GM12874 (cell line): ENCODE results near the gene CALML5.

Source experiments
- TF ChIP-seq, protein P1 (sequence below): IDR thresholded peaks from 2 replicates; pipeline ENCODE4 v1.5.1; 2011; ENCODE audit warnings: low read depth, mild to moderate bottlenecking, control low read depth, low read length, moderate library complexity; ENCODE audit not compliant: insufficient read depth

Gene CALML5

DNA sequence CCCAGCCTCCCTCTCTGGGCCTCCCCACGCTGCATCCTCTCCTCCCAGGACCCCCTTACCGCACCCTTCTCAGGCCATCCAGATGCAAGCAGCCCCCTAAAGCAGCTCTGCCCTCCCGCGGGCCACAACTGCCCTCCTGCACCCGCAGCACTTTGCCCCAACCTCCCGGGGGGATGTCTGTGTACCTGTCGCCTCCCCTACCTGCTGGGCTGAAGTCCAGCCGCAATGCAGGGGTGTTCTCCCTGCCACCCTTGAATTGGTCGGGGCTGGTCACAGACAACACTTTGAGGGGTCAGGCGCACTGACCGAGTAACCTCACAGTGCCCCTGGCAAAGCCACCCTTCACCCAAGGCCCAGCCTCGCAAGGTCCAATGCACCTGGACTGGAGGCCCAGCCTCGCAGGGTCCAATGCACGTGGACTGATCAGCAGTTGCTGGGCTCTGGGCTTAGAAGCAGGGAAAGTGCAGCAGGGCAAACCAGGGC is 8.3 kb upstream of the CALML5 start:
- TF ChIP-seq, protein P1, sequence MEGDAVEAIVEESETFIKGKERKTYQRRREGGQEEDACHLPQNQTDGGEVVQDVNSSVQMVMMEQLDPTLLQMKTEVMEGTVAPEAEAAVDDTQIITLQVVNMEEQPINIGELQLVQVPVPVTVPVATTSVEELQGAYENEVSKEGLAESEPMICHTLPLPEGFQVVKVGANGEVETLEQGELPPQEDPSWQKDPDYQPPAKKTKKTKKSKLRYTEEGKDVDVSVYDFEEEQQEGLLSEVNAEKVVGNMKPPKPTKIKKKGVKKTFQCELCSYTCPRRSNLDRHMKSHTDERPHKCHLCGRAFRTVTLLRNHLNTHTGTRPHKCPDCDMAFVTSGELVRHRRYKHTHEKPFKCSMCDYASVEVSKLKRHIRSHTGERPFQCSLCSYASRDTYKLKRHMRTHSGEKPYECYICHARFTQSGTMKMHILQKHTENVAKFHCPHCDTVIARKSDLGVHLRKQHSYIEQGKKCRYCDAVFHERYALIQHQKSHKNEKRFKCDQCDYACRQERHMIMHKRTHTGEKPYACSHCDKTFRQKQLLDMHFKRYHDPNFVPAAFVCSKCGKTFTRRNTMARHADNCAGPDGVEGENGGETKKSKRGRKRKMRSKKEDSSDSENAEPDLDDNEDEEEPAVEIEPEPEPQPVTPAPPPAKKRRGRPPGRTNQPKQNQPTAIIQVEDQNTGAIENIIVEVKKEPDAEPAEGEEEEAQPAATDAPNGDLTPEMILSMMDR = no peak

DNA sequence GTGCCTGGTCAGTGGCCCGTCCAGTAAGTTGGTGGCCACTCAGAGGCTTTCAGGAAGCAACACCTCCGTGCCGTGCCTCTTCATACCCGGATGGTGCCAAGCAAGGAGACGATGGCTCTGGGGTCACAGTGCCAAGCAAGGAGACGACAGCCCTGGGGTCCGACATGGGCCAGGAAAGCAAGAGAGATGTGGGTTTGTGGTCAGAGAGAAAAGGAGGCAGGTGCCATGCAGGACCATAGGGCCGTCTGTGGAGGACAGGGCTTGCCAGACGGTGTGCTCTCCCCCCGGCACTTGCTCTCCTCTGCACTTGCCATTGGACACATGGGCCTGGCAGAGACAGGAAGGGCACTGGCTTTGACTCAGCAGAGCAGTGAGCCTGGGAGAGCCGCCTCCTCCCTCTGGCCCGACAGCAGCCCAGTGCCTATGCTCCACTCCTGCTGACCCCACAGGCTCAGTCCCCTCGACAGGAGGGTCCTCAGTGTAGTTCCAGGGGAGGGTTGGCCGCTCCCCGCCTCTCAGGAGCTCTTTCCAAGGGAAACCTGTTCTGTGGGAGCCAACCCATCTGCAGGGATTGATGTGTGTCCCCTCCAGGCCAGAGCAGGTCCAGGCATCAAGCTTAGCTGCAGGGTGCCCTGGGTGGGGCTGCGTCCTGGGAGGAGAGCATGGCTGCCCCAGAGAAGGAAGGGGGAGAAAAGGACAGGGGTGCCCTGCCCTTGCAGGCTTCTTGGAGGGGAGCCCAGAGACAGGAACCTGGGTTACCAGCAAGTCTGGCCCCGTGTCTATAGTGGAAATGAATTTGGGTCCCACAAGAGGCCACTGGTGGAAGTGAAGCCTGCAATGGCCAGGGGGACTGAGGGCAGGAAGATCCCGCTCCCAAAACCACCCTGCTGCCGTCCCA is 7.6 kb upstream of the CALML5 start:
- TF ChIP-seq, protein P1 = no peak

DNA sequence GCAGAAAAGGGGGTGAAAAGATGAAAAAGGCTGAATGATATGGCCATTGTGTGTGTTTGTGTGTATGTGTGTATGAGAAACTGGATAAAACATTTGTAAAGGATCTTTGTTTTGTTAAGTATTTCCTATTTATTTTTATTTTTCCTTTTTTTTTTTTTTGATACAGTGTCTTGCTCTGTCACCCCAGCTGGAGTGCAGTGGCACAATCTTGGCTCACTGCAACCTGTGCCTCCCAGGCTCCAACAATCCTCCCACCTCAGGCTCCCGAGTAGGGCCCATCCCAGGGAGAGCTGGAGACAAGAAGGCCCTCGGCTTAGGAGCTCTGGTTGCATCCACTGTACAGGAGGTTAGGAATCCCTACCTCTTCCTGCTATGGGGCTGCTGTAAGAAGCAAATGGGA is 6.9 kb upstream of the CALML5 start:
- TF ChIP-seq, protein P1 = no peak

DNA sequence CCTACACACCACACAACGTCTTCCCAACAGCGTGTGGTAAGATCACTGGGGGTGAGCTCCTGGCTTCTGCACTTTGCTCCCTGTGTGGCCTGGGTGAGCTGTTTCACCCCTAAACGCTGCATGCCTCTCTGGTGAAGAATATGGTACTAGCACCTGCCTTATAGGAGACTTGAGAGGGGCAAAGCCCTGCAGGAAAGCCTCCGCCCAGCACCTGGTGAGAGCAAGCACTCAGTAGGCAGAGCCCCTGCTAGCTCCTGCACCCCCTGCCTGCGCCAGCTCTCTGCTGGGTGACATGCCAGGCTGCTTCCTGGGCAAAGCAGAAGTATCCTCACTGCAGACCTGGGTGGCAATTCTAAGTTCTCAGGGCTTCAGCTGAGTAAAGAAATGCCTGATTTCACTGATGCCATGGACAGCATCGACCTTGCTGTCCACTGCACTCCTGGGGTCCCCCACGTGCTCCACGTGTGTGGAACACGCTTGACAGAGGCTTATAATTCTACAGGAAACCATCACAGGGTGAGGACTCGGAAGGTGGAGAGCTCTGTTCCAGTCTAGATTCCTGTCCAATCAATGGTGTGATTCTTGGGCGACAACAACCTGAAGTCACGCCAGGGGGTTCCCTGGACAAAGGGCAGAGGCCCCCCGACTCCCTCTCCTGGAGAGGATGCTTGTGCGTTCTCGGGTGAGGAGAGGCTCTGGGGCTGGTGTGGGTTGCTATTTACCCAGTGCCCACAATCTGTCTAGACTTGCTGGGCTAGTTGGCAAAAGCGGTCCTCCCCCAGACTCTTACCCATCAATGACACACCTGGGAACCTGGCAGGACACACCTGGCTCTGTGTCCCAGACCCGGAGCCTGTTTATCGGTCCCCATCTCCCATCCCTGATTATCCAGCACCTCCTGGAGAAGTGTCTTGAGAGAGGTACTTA is 5.0 kb upstream of the CALML5 start:
- TF ChIP-seq, protein P1 = no peak

DNA sequence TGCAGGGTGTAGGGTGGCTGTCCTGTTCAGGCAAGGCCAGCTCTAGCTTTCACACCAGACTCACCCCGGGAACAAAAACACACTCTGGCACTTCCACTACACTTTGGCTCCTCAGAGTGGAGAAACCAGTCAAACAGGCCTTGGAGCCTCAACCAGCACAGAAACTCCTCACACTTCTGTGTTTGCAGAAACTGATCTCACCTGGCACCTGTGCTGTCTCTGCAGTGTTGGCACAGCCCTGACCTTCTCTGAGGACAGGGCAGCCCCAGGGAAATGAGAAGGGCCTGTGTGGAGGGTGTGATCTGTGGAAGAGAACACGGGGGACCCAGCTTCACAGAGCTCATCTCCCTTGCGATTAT is 4.1 kb upstream of the CALML5 start:
- TF ChIP-seq, protein P1 = no peak

DNA sequence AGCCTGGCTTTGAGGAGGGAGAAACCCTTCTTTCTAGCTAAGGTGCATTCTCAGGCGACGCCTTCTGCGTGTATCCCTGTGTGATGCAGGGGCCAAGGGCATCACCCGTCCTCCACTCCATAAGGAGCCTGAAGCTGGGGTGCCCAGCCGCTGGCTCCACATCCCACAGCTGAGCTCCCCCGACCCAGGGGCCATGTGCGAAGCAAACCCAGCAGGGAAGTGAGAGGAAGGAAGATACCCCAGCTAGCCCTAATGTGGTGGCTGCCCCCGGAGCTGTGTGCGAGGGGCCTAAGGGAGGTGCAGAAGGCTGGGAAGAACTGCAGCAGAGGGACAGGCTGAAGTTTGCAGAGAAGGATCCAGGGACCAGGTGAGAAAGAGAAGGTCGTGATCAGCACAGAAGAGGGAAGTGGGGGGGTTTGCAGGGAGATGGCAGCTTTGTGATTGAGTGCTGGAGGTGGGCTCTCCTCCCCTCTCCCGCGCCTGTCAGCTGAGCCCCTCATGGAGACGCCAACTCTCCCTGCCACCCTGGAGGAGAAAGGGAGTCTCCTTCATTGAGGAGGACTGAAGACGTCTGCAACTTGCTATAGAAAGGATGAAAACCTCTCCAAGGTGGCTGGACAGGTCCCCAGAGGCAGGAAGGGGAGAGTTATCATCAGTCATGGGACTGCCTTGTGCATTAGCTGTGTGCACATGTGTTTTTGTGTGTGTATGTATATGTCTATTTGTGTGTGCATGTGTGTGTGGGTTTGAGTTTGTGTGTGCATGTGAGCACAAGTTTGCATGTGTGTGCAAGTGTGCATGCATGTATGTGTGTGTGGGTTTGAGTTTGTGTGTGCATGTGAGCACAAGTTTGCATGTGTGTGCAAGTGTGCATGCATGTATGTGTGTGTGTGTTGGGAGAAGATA is 3.5 kb upstream of the CALML5 start:
- TF ChIP-seq, protein P1 = no peak
